ENCODE results near the gene AMBP. TPM values are rescaled to one million over a fixed set of nuclear protein-coding genes. Genes with fewer than 3 reads are reported as not detected.

Gene AMBP
- total and polyA plus RNA-seq, 2 experiments from 2014 or later, result 0.64 TPM; not detected in 1

GRCh38 chr9:114056527-114056926, 21.6 kb downstream of the AMBP start:
- TF ChIP-seq, protein P1, sequence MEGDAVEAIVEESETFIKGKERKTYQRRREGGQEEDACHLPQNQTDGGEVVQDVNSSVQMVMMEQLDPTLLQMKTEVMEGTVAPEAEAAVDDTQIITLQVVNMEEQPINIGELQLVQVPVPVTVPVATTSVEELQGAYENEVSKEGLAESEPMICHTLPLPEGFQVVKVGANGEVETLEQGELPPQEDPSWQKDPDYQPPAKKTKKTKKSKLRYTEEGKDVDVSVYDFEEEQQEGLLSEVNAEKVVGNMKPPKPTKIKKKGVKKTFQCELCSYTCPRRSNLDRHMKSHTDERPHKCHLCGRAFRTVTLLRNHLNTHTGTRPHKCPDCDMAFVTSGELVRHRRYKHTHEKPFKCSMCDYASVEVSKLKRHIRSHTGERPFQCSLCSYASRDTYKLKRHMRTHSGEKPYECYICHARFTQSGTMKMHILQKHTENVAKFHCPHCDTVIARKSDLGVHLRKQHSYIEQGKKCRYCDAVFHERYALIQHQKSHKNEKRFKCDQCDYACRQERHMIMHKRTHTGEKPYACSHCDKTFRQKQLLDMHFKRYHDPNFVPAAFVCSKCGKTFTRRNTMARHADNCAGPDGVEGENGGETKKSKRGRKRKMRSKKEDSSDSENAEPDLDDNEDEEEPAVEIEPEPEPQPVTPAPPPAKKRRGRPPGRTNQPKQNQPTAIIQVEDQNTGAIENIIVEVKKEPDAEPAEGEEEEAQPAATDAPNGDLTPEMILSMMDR (IDR thresholded peaks at IDR 0.05; ENCODE audit: low read depth, low read length), result no peak
- no peak for DNase-seq (ENCODE audit: low read depth in 1 of 2, low spot score in 1 of 2)
- Histone ChIP-seq H3K27me3 (no peaks in the 10 kb centered on the region), H3K9me3 (ENCODE audit: low read depth) (no peaks in the 10 kb centered on the region), H3K4me1 (ENCODE audit: low read depth) (peaks cover 4% of the 10 kb centered on the region), H3K36me3 (no peaks in the 10 kb centered on the region), H3K4me3 (no peak overlapping the region), H3K27ac (no peak overlapping the region)

- no peak overlapping the region for H3K27ac ChIP-seq
- H3K4me1 ChIP-seq (ENCODE audit: low read depth), result peaks cover 4% of the 10 kb centered on the region
- no peaks in the 10 kb centered on the region for H3K9me3 ChIP-seq (ENCODE audit: low read depth)
- H3K4me3 ChIP-seq, result no peak overlapping the region
- peaks cover under 1% of the 10 kb centered on the region for H3K36me3 ChIP-seq
- no peaks in the 10 kb centered on the region for H3K27me3 ChIP-seq
- TF ChIP-seq, protein P1 (IDR thresholded peaks at IDR 0.05; ENCODE audit: low read depth, low read length), result no peak
- DNase-seq (ENCODE audit: low read depth in 1 of 2, low spot score in 1 of 2), result no peak
Measured at GRCh38 chr9:114055894-114056293, 22.2 kb downstream of the AMBP start.

DNA sequence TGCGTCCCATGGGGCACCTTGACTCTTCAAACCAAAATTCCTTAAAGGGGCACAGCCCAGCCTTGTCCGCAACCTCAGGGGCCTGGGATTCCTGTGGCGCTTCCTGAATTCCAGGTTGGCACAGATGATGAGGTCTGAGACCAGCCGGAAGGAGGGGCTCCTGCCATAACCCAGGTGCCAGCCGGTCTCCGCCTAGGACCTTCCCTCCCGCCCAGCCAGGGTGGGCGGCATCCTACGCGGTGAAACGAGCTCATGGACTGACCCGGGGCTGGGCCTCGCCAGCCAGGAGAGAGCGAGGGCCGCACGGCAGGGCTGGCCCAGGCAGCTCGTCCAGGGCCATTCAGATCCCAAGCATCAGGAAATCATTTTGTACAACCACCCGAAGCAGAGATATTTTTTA, 23.0 kb downstream of the AMBP start:
- Histone ChIP-seq H3K4me3 (no peak overlapping the region), H3K4me1 (ENCODE audit: low read depth) (peaks cover 4% of the 10 kb centered on the region), H3K27ac (no peak overlapping the region), H3K9me3 (ENCODE audit: low read depth) (no peaks in the 10 kb centered on the region), H3K36me3 (peaks cover 4% of the 10 kb centered on the region), H3K27me3 (no peaks in the 10 kb centered on the region)
- TF ChIP-seq, protein P1 (IDR thresholded peaks at IDR 0.05; ENCODE audit: low read depth, low read length), result no peak
- DNase-seq (ENCODE audit: low read depth in 1 of 2, low spot score in 1 of 2), result no peak

- Histone ChIP-seq H3K4me3 (no peak overlapping the region), H3K9me3 (ENCODE audit: low read depth) (no peaks in the 10 kb centered on the region), H3K27me3 (no peaks in the 10 kb centered on the region), H3K4me1 (ENCODE audit: low read depth) (peaks cover 3% of the 10 kb centered on the region), H3K36me3 (peaks cover 8% of the 10 kb centered on the region), H3K27ac (no peak overlapping the region)
- no peak for DNase-seq (ENCODE audit: low read depth in 1 of 2, low spot score in 1 of 2)
- TF ChIP-seq, protein P1 (IDR thresholded peaks at IDR 0.05; ENCODE audit: low read depth, low read length), result no peak
Measured at GRCh38 chr9:114054191-114054690, 23.9 kb downstream of the AMBP start.

DNA sequence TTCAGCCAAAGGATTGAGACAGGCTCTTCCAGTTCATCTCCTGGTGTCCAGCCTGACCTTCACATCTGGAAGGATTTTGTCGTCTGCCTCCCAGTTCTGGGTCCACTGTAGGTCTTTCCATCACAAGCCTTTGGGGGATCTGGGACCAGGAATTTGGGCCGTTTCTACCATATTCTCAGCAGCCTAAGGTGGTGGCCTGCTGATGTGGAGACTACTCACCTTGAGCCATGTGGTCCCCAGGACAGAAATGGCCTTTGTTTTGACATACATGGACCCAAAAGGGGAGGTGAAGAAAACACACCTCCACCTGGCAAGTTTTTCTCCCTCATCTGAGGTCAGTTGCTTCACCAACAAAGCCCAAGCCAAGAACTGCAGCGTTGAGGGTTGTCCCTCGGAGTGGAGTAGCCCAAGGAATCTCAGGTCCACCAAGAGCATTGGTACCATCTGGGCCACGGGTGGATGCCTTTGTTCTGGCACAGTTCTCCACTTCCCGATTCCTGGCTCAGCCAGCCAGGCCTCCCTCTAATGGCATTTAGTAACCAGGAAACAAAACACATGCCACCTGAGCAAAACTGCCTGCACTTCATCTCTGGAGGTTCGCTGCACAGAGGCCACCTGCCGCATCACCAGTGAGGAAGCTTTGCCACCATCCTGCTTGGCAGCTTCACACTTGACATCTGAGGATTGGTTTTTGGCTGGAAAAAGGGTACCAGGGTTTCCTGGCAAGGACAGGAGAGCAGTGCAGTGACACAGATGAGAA, 24.7 kb downstream of the AMBP start:
- Histone ChIP-seq H3K36me3 (peaks cover 14% of the 10 kb centered on the region), H3K27ac (no peak overlapping the region), H3K4me1 (ENCODE audit: low read depth) (no peaks in the 10 kb centered on the region), H3K4me3 (no peak overlapping the region), H3K27me3 (no peaks in the 10 kb centered on the region), H3K9me3 (ENCODE audit: low read depth) (no peaks in the 10 kb centered on the region)
- no peak for DNase-seq (ENCODE audit: low read depth in 1 of 2, low spot score in 1 of 2)
- TF ChIP-seq, protein P1 (IDR thresholded peaks at IDR 0.05; ENCODE audit: low read depth, low read length), result no peak

Measured in cardiac muscle cell (in vitro differentiated cells and primary cell).